Activated T-cell treated with anti-CD3 and anti-CD28 coated beads, Interleukin-2, amount 50 U/mL, for 72 hours (primary cell): ENCODE data around the gene SLC5A5. TPM values are rescaled to one million over a fixed set of nuclear protein-coding genes. Genes with fewer than 3 reads are reported as not detected.
"Not testable (repeated sequence)": the region's sequence is repeated elsewhere in the genome, so short reads cannot be mapped to it uniquely, and the experiment has no call there.

Experiments
- ATAC-seq, 2 donors: fragments of 150-1000 bp; cut with Tn5 transposase; replicated peaks in 1 of 2; 2 replicates each; pipeline ENCODE4 v1.10.0; 2021; ENCODE audit warnings: moderate library complexity in 2 of 2, mild to moderate bottlenecking in 1 of 2
- DNase-seq, 2 donors: peaks; one replicate each; pipeline ENCODE4 v3.0.0; 2021 to 2022; ENCODE audit warnings: mixed read lengths in 1 of 2
- H3K27ac Mint-ChIP-seq: one replicate; pipeline ENCODE4 v1.8.0; 2022; ENCODE audit warnings: mild to moderate bottlenecking, moderate library complexity, mixed read lengths
- H3K27me3 Mint-ChIP-seq: one replicate; pipeline ENCODE4 v1.8.0; 2022; ENCODE audit warnings: low read depth, mixed read lengths
- H3K36me3 Mint-ChIP-seq, 2 donors: one replicate each; pipeline ENCODE4 v1.8.0; 2022; ENCODE audit warnings: mixed read lengths in 2 of 2, mild to moderate bottlenecking in 1 of 2; ENCODE audit not compliant: insufficient read depth in 2 of 2
- H3K4me1 Mint-ChIP-seq: one replicate; pipeline ENCODE4 v1.8.0; 2022; ENCODE audit warnings: low read depth, mixed read lengths
- H3K4me3 Mint-ChIP-seq, 2 donors: one replicate each; pipeline ENCODE4 v1.8.0; 2022; ENCODE audit warnings: mild to moderate bottlenecking in 2 of 2, mixed read lengths in 2 of 2, moderate library complexity in 2 of 2
- H3K9me3 Mint-ChIP-seq, 2 donors: one replicate each; pipeline ENCODE4 v1.8.0; 2022; ENCODE audit warnings: mixed read lengths in 2 of 2
- total RNA-seq, 2 donors: library from RNA; stranded (reverse); gene quantifications; one replicate each; pipeline ENCODE4 v1.2.3, GENCODE V29; 2022

SLC5A5 gene
- total RNA-seq, 2 donors from 2014 or later = 2.0 to 3.3 TPM

DNA sequence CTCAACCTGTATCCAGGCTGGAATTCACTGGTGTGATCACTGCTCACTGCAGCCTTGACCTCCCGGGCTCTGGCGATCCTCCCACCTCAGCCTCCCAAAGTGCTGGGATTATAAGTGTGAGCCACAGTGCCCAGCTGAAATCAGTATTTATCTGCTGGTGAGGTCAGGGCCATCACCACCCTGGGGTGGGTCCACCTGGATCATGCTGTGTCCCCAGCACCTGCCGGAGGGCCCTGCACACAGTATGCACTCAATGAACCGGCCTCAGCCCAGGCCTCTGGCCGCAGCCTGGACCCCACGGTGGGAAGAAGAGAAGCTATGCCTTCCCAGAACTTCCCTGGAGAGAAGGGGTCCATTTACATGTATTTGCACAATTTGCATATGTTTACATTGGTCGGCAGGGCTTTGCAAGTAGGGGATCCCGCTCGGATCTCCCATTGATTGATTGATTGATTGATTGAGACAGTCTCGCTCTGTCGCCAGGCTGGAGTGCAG is 2.6 kb upstream of the SLC5A5 start:
- ATAC-seq = no peak
- Mint-ChIP-seq H3K27me3 (no peaks in the 10 kb centered on the region), H3K4me1 (peaks cover 15% of the 10 kb centered on the region), H3K27ac (no peak overlapping the region), H3K36me3 (peaks cover 0 to 2% of the 10 kb centered on the region in 2 donors), H3K4me3 (no peak overlapping the region), H3K9me3 (no peaks in the 10 kb centered on the region)
- no peak for DNase-seq

- Mint-ChIP-seq H3K9me3 (no peaks in the 10 kb centered on the region), H3K4me1 (peaks cover 15% of the 10 kb centered on the region), H3K27ac (peak overlapping the region; percentile 40), H3K36me3 (no peaks in the 10 kb centered on the region), H3K27me3 (no peaks in the 10 kb centered on the region), H3K4me3 (peak overlapping the region; percentile 85 to 93)
- ATAC-seq = no peak
- no peak for DNase-seq
These were observed 490 bp upstream of the SLC5A5 start for GRCh38 chr19:17871032-17871877.

DNA sequence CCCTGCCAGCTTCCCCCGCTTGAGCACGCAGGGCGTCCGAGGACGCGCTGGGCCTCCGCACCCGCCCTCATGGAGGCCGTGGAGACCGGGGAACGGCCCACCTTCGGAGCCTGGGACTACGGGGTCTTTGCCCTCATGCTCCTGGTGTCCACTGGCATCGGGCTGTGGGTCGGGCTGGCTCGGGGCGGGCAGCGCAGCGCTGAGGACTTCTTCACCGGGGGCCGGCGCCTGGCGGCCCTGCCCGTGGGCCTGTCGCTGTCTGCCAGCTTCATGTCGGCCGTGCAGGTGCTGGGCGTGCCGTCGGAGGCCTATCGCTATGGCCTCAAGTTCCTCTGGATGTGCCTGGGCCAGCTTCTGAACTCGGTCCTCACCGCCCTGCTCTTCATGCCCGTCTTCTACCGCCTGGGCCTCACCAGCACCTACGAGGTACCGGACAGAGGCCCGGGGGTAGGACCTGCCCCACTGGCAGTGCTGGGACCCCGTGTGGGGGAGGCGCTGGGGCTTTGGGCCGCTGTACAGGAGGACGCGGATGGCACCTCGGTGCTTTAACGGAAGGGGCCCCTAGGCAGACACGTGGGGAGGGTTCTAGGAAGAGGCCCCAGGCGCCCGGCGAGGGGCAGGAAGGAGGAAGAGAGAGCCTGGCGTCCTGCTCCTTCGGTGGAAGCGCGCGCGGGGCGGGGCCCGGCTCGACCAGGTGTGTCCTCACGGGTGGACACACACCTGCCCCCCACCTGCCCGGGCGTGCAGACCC is 681 bp downstream of the SLC5A5 start:
- peaks cover 10% of the 10 kb centered on the region for H3K4me1 Mint-ChIP-seq
- no peaks in the 10 kb centered on the region for H3K27me3 Mint-ChIP-seq
- DNase-seq (peak; percentile 75), ATAC-seq (peak; percentile 59 to 64)
- no peaks in the 10 kb centered on the region for H3K36me3 Mint-ChIP-seq
- H3K4me3 Mint-ChIP-seq = peak overlapping the region; percentile 85 to 93
- no peak overlapping the region for H3K27ac Mint-ChIP-seq
- no peaks in the 10 kb centered on the region for H3K9me3 Mint-ChIP-seq

DNA sequence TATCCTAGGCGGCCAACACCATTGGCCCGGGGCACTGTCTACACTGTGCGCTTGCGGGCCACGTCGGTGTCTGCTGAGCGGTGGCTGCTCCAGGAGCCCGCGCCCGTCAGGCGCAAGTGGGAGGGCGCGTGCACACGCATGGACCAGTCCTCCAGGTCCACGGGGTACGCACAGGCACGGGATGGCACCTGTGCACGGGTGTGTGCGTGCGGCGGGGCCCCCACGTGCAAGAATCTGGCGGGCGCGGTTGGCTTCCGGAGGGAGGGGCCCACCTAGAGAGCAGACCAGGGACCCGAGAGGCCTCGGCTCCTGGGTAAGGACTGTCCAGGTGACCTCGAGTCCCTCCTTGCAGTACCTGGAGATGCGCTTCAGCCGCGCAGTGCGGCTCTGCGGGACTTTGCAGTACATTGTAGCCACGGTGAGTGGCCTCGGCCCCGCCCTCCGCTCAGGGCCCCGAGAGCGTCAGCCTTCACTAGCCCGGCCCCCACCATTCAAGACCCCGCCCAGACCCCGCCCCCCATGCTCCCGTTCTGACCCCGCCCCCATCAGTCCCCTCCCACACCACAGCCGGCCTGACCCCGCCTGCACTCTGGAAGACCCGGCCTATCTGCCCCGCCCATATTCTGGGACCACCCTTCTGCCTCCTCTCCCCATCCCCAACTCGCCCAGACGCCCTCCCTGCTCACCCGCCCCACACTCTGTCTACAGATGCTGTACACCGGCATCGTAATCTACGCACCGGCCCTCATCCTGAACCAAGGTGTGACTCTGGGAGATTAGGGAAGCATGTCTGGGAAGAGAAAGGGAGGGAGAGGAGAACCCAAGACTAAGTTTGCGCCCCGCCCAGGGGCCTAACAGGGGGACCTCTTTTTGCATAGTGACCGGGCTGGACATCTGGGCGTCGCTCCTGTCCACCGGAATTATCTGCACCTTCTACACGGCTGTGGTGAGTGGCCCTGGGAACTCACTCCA is 2.3 kb downstream of the SLC5A5 start:
- Mint-ChIP-seq H3K27me3 (no peaks in the 10 kb centered on the region), H3K4me3 (peak overlapping the region; percentile 85 to 93), H3K4me1 (peaks cover 10% of the 10 kb centered on the region), H3K36me3 (no peaks in the 10 kb centered on the region), H3K9me3 (no peaks in the 10 kb centered on the region), H3K27ac (no peak overlapping the region)
- peak; percentile 73 to 76 for DNase-seq
- peak; percentile 70 to 75 for ATAC-seq

DNA sequence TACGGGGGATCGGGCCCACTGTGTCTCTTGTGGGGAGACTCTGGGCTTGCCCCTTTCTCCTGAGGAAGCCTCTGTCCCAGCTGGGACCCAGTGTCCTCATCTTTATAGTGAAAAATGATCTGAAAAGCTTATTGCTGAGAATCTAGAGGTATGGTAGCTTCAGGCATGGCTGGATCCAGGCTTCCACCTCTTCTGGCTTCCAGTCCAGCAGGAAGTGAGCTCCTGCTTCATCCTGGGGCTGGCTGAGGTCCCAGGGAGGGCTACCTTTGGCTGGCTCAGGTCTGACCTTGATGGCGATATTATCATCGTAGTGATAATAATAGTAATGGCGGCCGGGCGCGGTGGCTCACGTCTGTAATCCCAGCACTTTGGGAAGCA is 3.0 kb downstream of the SLC5A5 start:
- peaks cover 10% of the 10 kb centered on the region for H3K4me1 Mint-ChIP-seq
- no peak for ATAC-seq
- H3K4me3 Mint-ChIP-seq = peak overlapping the region; percentile 48 to 93
- no peaks in the 10 kb centered on the region for H3K27me3 Mint-ChIP-seq
- H3K27ac Mint-ChIP-seq = no peak overlapping the region
- H3K9me3 Mint-ChIP-seq = no peaks in the 10 kb centered on the region
- no peak for DNase-seq
- H3K36me3 Mint-ChIP-seq = no peaks in the 10 kb centered on the region

DNA sequence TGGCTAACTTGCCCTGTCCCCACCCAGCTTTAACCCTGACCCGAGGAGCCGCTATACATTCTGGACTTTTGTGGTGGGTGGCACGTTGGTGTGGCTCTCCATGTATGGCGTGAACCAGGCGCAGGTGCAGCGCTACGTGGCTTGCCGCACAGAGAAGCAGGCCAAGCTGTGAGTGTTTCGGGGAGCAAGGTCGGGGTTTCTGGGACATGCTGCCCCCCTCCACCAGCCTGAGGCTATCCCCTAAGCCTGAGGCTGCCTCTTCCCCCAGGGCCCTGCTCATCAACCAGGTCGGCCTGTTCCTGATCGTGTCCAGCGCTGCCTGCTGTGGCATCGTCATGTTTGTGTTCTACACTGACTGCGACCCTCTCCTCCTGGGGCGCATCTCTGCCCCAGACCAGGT is 6.0 kb downstream of the SLC5A5 start:
- no peaks in the 10 kb centered on the region for H3K27me3 Mint-ChIP-seq
- no peak overlapping the region for H3K4me3 Mint-ChIP-seq
- ATAC-seq (no peak), DNase-seq (no peak)
- H3K4me1 Mint-ChIP-seq = peaks cover 5% of the 10 kb centered on the region
- no peak overlapping the region for H3K27ac Mint-ChIP-seq
- no peaks in the 10 kb centered on the region for H3K9me3 Mint-ChIP-seq
- H3K36me3 Mint-ChIP-seq = no peaks in the 10 kb centered on the region

DNA sequence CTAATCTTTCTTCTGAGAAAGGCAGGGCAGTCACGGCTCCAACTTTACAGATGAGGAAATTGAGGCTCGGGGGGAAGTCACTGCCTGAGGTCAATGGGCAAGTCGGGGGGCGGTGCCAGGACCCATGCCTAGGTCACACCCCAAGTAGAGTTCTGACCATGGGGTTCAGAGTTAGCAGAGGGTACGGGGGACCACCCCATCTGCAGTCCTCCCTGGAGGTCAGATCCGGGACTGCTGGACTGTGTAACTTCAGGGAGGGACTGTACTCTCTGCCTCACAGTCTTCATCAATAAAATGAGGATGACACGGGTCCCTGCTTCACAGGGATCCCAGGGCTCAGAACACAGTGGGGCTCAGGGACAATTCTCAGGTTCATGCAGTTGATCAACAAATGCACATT is 7.7 kb downstream of the SLC5A5 start:
- no peaks in the 10 kb centered on the region for H3K9me3 Mint-ChIP-seq
- no peak overlapping the region for H3K4me3 Mint-ChIP-seq
- ATAC-seq = no peak
- no peaks in the 10 kb centered on the region for H3K4me1 Mint-ChIP-seq
- no peaks in the 10 kb centered on the region for H3K27me3 Mint-ChIP-seq
- H3K36me3 Mint-ChIP-seq = no peaks in the 10 kb centered on the region
- no peak for DNase-seq
- no peak overlapping the region for H3K27ac Mint-ChIP-seq

DNA sequence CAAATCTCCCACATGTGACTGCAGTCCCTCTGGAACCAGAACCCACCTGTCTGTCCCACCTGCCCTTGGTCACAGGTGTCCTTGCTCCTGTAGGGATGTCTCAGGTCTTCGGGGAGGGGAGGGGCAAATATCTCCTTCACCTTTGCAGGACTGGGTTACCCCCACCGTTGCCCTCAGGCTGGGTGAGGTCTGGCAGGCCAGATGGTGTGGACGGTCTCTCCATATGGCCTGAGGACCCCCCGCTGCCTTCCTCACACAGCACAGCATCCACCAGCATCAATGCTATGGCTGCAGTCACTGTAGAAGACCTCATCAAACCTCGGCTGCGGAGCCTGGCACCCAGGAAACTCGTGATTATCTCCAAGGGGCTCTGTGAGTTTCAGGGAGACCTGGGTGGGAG is 10.0 kb downstream of the SLC5A5 start:
- Mint-ChIP-seq H3K9me3 (no peaks in the 10 kb centered on the region), H3K4me1 (no peaks in the 10 kb centered on the region), H3K36me3 (no peaks in the 10 kb centered on the region), H3K4me3 (no peak overlapping the region), H3K27me3 (no peaks in the 10 kb centered on the region), H3K27ac (no peak overlapping the region)
- DNase-seq (no peak), ATAC-seq (no peak)

GRCh38 chr19:17883627-17884410 is 12.1 kb downstream of the SLC5A5 start:
- H3K9me3 Mint-ChIP-seq = no peaks in the 10 kb centered on the region
- ATAC-seq = no peak
- DNase-seq = no peak
- H3K27ac Mint-ChIP-seq = no peak overlapping the region
- H3K4me1 Mint-ChIP-seq = no peaks in the 10 kb centered on the region
- H3K4me3 Mint-ChIP-seq = no peak overlapping the region
- H3K36me3 Mint-ChIP-seq = no peaks in the 10 kb centered on the region
- H3K27me3 Mint-ChIP-seq = no peaks in the 10 kb centered on the region

- peaks cover 0 to 2% of the 10 kb centered on the region in 2 donors for H3K36me3 Mint-ChIP-seq
- H3K4me1 Mint-ChIP-seq = no peaks in the 10 kb centered on the region
- ATAC-seq (no peak), DNase-seq (no peak)
- no peaks in the 10 kb centered on the region for H3K27me3 Mint-ChIP-seq
- H3K27ac Mint-ChIP-seq = no peak overlapping the region
- H3K9me3 Mint-ChIP-seq = no peaks in the 10 kb centered on the region
- no peak overlapping the region for H3K4me3 Mint-ChIP-seq
These were observed 14.8 kb downstream of the SLC5A5 start for GRCh38 chr19:17886515-17886914.

- H3K27me3 Mint-ChIP-seq, H3K4me3 Mint-ChIP-seq, DNase-seq, H3K4me1 Mint-ChIP-seq, H3K9me3 Mint-ChIP-seq, H3K27ac Mint-ChIP-seq, H3K36me3 Mint-ChIP-seq, ATAC-seq: not testable (repeated sequence)
These were observed 15.5 kb downstream of the SLC5A5 start for GRCh38 chr19:17887221-17887620.

- H3K27ac Mint-ChIP-seq = no peak overlapping the region
- DNase-seq = no peak
- no peaks in the 10 kb centered on the region for H3K9me3 Mint-ChIP-seq
- no peak overlapping the region for H3K4me3 Mint-ChIP-seq
- no peaks in the 10 kb centered on the region for H3K4me1 Mint-ChIP-seq
- H3K27me3 Mint-ChIP-seq = no peaks in the 10 kb centered on the region
- ATAC-seq = no peak
- peaks cover 0 to 2% of the 10 kb centered on the region in 2 donors for H3K36me3 Mint-ChIP-seq
These were observed 16.5 kb downstream of the SLC5A5 start for GRCh38 chr19:17888260-17888659.
